ENCODE results near the gene RBPJL.

RBPJL gene

DNA sequence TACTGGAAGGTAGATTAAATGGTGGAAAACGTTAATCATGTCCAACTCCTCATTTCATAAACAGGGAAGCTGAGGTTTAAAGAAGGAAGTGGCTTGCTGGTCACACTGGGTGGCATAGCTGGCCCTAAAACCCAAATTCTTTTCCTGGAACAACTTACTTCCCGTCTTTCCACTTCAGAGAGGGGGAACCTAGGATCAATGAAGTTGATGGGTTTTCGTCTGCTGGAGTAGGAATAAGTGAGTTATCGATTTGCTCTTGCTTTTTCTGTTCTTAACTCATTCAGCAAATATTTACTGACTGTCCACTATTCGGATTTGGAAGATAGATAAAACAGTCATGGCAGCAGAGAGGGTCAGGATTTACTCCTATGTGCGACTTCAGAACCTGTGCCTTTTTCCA is 55.2 kb downstream of the RBPJL start:
- no peak for DNase-seq (ENCODE audit: low spot score)

DNA sequence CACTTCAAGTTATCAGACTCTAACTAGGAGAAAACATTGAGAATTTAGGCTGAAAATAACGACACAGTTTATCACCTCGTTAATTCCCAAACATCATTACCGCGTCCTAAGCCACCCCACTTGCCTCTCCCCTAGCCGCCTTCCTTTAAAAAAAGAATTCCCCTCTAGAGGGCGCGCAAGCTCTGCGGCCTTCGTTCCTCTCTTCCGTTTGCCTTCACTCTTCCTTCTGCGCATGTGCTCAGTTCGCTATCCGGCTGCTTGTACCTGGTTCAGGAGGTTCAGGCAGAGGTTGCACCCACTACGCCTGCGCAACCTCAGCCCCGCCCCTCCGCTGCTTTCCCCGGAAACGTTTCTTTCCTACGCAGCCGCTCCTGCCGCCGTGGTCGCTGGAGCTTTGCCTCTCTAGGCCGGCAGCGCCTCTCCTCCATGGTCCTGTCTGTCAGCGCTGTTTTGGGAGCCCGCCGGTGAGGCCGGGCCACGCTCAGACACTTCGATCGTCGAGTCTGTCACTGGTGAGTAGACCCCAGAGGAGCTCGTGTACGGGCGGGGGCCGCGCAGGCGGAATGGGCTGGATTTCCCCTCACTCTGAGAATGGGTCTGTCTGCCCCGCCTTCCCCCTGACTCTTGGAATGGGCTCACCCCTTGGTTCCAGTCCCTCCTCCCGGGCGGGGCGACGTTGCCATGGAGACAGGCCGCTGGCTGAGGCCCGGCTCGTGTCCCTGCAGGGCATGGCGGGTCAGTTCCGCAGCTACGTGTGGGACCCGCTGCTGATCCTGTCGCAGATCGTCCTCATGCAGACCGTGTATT is 56.4 kb downstream of the RBPJL start, which contains the start of gene SYS1:
Gene SYS1 (plus strand): TSS at position 353 of the 807 bp plus-strand sequence. CDS start 376 bp downstream, at position 729.
- DNase-seq (ENCODE audit: low spot score) = peak; percentile 99

DNA sequence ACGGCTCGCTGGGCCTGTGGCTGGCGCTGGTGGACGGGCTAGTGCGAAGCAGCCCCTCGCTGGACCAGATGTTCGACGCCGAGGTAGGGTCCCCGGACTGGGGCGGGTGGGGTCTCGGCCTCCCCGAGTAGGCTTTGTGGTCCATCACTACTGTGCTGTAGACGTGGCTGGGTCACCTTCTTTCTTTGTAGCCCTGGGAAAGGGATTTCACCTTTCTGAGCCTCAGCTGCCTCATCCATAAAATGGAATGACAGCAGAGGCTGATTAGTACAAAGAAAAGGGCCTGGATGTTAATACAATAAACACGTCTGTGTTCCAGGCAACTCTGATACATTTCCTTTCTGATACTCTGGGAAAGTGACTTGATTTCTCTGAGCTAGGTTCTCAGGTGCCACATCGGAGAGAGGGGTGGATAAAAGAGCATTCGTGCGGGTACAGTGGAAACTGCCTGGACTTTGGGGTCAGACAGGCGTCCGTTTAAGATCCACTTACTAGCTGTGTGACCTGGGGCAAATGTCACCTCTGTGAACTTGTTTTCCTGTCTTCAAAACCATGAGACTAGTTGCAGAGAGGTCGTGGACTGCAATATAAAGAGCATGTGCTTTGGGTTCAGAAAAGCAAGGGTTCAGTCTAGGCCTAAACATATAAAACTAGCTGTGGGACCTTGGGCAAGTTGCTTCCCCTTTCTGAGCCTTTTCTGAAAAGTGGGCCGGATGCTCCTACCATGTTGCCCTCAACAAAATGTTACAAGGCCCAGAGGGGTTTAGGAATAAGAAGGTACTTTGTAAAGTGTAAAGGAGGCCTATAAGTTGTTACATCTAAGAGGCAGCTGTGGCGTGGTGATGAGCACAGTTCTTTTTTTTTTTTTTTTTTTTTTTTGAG is 57.2 kb downstream of the RBPJL start:
- DNase-seq (ENCODE audit: low spot score) = no peak

DNA sequence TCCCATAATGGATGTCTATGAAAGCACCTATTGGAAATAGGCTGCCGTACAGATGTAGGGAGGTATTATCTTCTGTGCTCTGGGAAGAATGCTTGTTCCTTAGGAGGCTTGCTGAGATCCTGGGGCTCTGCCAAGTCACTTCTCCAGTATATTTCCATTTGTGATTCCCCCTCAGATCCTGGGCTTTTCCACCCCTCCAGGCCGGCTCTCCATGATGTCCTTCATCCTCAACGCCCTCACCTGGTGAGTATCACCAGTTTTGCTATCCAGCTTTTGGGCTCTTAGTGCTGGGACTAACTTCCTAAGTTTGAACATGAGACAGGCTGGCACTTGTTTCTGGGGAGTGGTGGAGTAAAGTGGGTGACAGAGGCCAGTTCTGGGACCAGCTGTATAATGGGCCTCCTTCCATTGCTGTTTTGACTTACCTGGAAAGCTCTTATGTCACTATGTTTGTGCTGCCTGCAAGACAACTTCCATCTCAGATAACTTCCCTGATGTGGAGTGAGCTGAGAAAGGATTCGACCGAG is 58.9 kb downstream of the RBPJL start:
- DNase-seq (ENCODE audit: low spot score) = no peak

DNA sequence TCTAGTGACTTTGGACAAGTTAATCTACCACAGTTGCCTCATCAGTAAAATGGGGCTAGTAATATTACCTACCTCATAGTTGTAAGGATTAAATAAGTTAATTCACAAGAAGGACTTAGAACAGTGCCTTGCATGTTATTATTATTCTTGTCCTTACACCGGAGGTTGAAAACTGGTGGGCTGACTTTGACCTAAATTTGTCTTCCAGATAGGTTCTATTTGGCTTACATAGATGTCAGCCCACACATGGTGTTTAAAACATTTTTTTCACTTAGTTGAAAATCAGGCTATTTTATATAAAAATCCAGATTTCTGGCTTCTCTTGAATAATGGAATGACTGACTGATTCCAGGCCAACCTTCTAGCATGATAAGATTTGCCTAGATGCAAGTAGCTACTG is 59.6 kb downstream of the RBPJL start:
- DNase-seq (ENCODE audit: low spot score) = no peak

DNA sequence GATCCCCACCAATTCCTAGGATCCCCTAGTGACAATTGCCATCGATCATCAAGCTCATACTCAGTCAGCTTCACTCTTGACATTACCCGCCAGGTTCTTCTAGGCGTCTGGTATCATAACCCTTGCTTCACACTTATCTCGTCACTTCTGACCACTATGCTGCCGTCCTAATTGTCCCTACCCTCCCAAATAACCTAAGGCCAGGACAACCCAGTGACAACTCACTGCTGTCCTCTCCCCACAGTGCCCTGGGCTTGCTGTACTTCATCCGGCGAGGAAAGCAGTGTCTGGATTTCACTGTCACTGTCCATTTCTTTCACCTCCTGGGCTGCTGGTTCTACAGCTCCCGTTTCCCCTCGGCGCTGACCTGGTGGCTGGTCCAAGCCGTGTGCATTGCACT is 60.0 kb downstream of the RBPJL start:
- no peak for DNase-seq (ENCODE audit: low spot score)

DNA sequence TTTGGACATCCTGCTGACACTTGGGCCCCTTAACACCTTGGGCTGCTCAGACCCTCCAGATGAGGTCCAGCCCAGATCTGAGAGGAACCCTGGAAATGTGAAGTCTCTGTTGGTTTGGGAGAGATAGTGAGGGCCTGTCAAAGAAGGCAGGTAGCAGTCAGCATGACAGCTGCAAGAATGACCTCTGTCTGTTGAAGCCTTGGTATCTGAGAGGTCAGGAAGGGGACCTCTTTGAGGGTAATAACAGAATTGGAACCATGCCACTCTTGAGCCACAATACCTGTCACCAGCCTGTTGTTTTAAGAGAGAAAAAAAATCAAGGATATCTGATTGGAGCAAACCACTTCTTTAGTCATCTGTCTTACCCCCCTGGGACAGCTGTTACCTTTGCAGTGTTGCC is 60.5 kb downstream of the RBPJL start:
- no peak for DNase-seq (ENCODE audit: low spot score)

Data from activated CD4-positive, alpha-beta T cell treated with anti-CD3 and anti-CD28 coated beads, Interleukin-2, Interleukin-4, amounts not matched to agents 100 ng/mL and 50 ng/mL, durations not matched to agents 16 hours and 8 hours (primary cell).